ENCODE data around the gene SSC5D. TPM values are rescaled to one million over a fixed set of nuclear protein-coding genes. Genes with fewer than 3 reads are reported as not detected.
A peak's percentile ranks its signal among the peaks of the same experiment; 100 is the strongest.

SSC5D gene
- total and polyA plus RNA-seq, 9 of the 15 experiments (the other 6 are each of a cell fraction or from before 2014, with no cell fraction given) = 0.04 to 0.71 (median 0.14) TPM; not detected in 2

GRCh38 chr19:55456347-55456746, 31.9 kb upstream of the SSC5D start:
- Histone ChIP-seq H3K4me2 (ENCODE audit: insufficient read depth, low read length) (no peak overlapping the region), H3K9me1 (ENCODE audit: control insufficient read depth, insufficient read depth, low read length) (no peaks in the 10 kb centered on the region), H3K27ac (ENCODE audit: extremely low read depth, low read depth, low read length) (no peak overlapping the region), H3K4me3 (no peak overlapping the region), H4K20me1 (replicated peaks; ENCODE audit: control insufficient read depth, insufficient read depth, low read length) (no peaks in the 10 kb centered on the region; the same call in 1 of the 2 replicates), H3K9me3 (replicated peaks; ENCODE audit: control insufficient read depth, insufficient read depth, low read depth, low read length) (no peaks in the 10 kb centered on the region), H2AFZ (ENCODE audit: low read depth, low read length) (no peak overlapping the region), H3K79me2 (ENCODE audit: control insufficient read depth, insufficient read depth, low read length) (peaks cover 39% of the 10 kb centered on the region), H3K9ac (ENCODE audit: insufficient read depth in 1 of 2, low read depth in 2 of 2, low read length in 2 of 2) (peak overlapping the region in 1 of 2 experiments; percentile 28; a peak in 1 of 4 replicates), H3K27me3 (ENCODE audit: control insufficient read depth in 2 of 2, insufficient read depth in 2 of 2, low read length in 2 of 2) (no peaks in the 10 kb centered on the region; a peak in 1 of 5 replicates), H3K4me1 (replicated peaks in 1 of 2; ENCODE audit: control insufficient read depth in 2 of 2, insufficient read depth in 2 of 2, low read length in 2 of 2) (peaks cover 19 to 73% of the 10 kb centered on the region in 2 experiments), H3K36me3 (ENCODE audit: control insufficient read depth, insufficient read depth, low read length) (peaks cover 41% of the 10 kb centered on the region; the same call in 2 of the 3 replicates)
- intact Hi-C loops (cut with micrococcal nuclease) (no loop called here), in situ Hi-C loops (cut with MboI) (no loop called here)
- ChIA-PET POLR2A (interaction anchor here (0.7 kb wide), 1 partner anchor 49 kb away, joined by 3 read pairs; the partner anchor contains the start of gene UBE2S), CTCF (ENCODE audit: low intra/inter-chr PET ratio) (no interaction called here)
- TF ChIP-seq, protein P1, sequence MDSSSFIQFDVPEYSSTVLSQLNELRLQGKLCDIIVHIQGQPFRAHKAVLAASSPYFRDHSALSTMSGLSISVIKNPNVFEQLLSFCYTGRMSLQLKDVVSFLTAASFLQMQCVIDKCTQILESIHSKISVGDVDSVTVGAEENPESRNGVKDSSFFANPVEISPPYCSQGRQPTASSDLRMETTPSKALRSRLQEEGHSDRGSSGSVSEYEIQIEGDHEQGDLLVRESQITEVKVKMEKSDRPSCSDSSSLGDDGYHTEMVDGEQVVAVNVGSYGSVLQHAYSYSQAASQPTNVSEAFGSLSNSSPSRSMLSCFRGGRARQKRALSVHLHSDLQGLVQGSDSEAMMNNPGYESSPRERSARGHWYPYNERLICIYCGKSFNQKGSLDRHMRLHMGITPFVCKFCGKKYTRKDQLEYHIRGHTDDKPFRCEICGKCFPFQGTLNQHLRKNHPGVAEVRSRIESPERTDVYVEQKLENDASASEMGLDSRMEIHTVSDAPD (CRISPR knock-in tag; IDR thresholded peaks at IDR 0.05) = no peak
- TF ChIP-seq POLR2G (IDR thresholded peaks at IDR 0.05; ENCODE audit: low read depth, low read length) = 0 out of 2 replicates have a peak, but pooled peaks have one; percentile 32
- DNase-seq (ENCODE audit: extremely low read depth in 1 of 4, low spot score in 3 of 4) = no peak
- WGBS (ENCODE audit: insufficient coverage, low coverage, missing lambda C conversion rate) = 96% methylated on average over 11 of the region's 14 CpGs
- ATAC-seq = no peak
- no TSS peak for BruUV-seq (replicated peaks)
- FAIRE-seq = no peak
